H1 (cell line): ENCODE data around the gene IRF5. TPM values are rescaled to one million over a fixed set of nuclear protein-coding genes. Genes with fewer than 3 reads are reported as not detected.

ENCODE experiments used
- CTCF ChIA-PET: fragments of 300-600 bp; sonication (Branson Sonifier 250); formaldehyde crosslinking; loops from one replicate; lab custom pipeline; 2021; ENCODE audit not compliant: partially characterized antibody; lab: Charles Lee
- POLR2A ChIA-PET: fragments of 300-600 bp; sonication (Branson Sonifier 250); formaldehyde crosslinking; loops from one replicate; lab custom pipeline; 2021; ENCODE audit warnings: inconsistent platforms; ENCODE audit not compliant: partially characterized antibody; lab: Charles Lee
- DNase-seq, 2 experiments: peaks; one replicate each; pipeline versions ENCODE4 v3.0.0 to v3.0.0-alpha.2; 2010 to 2022; ENCODE audit warnings: low spot score in 2 of 2, low read depth in 1 of 2, mixed read lengths in 1 of 2
- FAIRE-seq: peaks from 2 replicates; lab custom pipeline; 2011; peaks lifted over from hg19 to GRCh38; lab: Jason Lieb, UNC
- H2AFZ ChIP-seq: 2 replicates; pipeline ENCODE4 v1.8.1; 2012; ENCODE audit warnings: low read length, inconsistent platforms
- H2AK5ac ChIP-seq: 2 replicates; pipeline ENCODE4 v1.6.1; 2013; ENCODE audit warnings: low read depth, low read length
- H2BK120ac ChIP-seq: replicated peaks from 2 replicates; pipeline ENCODE3; 2013; ENCODE audit warnings: low read depth, low read length, inconsistent platforms
- H2BK12ac ChIP-seq: 2 replicates; pipeline ENCODE4 v1.6.1; 2013; ENCODE audit warnings: low read depth, low read length
- H2BK15ac ChIP-seq: 2 replicates; pipeline ENCODE4 v1.6.1; 2013; ENCODE audit warnings: low read length
- H2BK20ac ChIP-seq: 2 replicates; pipeline ENCODE4 v1.6.1; 2013; ENCODE audit warnings: low read length
- H2BK5ac ChIP-seq: 2 replicates; pipeline ENCODE4 v1.6.1; 2013; ENCODE audit warnings: low read depth, low read length
- H3K14ac ChIP-seq: 2 replicates; pipeline ENCODE4 v1.6.1; 2013; ENCODE audit warnings: inconsistent platforms; ENCODE audit not compliant: insufficient read length
- H3K18ac ChIP-seq: 2 replicates; pipeline ENCODE4 v1.6.1; 2013; ENCODE audit warnings: low read length; ENCODE audit errors: extremely low read depth
- H3K23ac ChIP-seq: 2 replicates; pipeline ENCODE4 v1.6.1; 2013; ENCODE audit warnings: inconsistent platforms; ENCODE audit not compliant: insufficient read length
- H3K23me2 ChIP-seq: 2 replicates; pipeline ENCODE4 v1.6.1; 2013; ENCODE audit warnings: low read depth, low read length
- H3K27ac ChIP-seq: 2 replicates; pipeline ENCODE4 v1.6.1; 2011; ENCODE audit warnings: low read depth, low read length, inconsistent platforms
- H3K27me3 ChIP-seq, 4 experiments: replicated peaks in 1 of 4; 1 replicate in 1 of 4; 2 replicates in 3 of 4; pipeline versions ENCODE4 v1.6.1 to v1.8.1; 2011 to 2013; ENCODE audit warnings: low read length in 3 of 4, mild to moderate bottlenecking in 3 of 4, inconsistent platforms in 2 of 4, mixed read lengths in 2 of 4, moderate library complexity in 1 of 4; ENCODE audit not compliant: control insufficient read depth in 3 of 4, insufficient read depth in 3 of 4; ENCODE audit errors: extremely low read depth in 1 of 4
- H3K36me3 ChIP-seq, 4 experiments: 2 replicates each; pipeline versions ENCODE4 v1.6.1 to v1.8.1; 2011 to 2013; ENCODE audit warnings: mild to moderate bottlenecking in 4 of 4, low read length in 3 of 4, moderate library complexity in 2 of 4, control low read depth in 1 of 4, inconsistent platforms in 1 of 4; ENCODE audit not compliant: insufficient read depth in 4 of 4, control insufficient read depth in 2 of 4
- H3K4ac ChIP-seq: replicated peaks from 2 replicates; pipeline ENCODE3; 2013; ENCODE audit warnings: low read length, low read depth, mixed read lengths, inconsistent platforms; ENCODE audit not compliant: insufficient read length
- H3K4me1 ChIP-seq, 4 experiments: replicated peaks in 1 of 4; 1 replicate in 1 of 4; 2 replicates in 3 of 4; pipeline versions ENCODE4 v1.6.1 to v1.8.1; 2011 to 2013; ENCODE audit warnings: low read length in 3 of 4, inconsistent platforms in 2 of 4, mixed read lengths in 1 of 4; ENCODE audit not compliant: insufficient read depth in 4 of 4, control insufficient read depth in 3 of 4
- H3K4me2 ChIP-seq, 2 experiments: 2 replicates each; pipeline versions ENCODE4 v1.6.1 to v1.8.1; 2011 to 2013; ENCODE audit warnings: low read depth in 2 of 2, low read length in 2 of 2, control low read depth in 1 of 2, inconsistent platforms in 1 of 2, mild to moderate bottlenecking in 1 of 2; ENCODE audit not compliant: insufficient read depth in 1 of 2
- H3K4me3 ChIP-seq, 4 experiments: fragments of 200-600, 300-600 bp in 1 of 4; sonication (generic), shearing (Covaris generic), sonication (Bioruptor Twin) in 1 of 4; 2 replicates each; pipeline versions ENCODE4 v1.5.1 to v1.8.1; 2011 to 2016; ENCODE audit warnings: low read length in 4 of 4, low read depth in 3 of 4, control low read depth in 2 of 4, inconsistent platforms in 2 of 4, mild to moderate bottlenecking in 2 of 4, mixed read lengths in 1 of 4, moderate library complexity in 1 of 4; ENCODE audit not compliant: insufficient read depth in 2 of 4; ENCODE audit errors: extremely low read depth in 1 of 4
- H3K56ac ChIP-seq: replicated peaks from 2 replicates; pipeline ENCODE3; 2013; ENCODE audit warnings: low read depth, mild to moderate bottlenecking, mixed read lengths, low read length, inconsistent platforms; ENCODE audit not compliant: insufficient read length
- H3K79me1 ChIP-seq: 2 replicates; pipeline ENCODE4 v1.6.1; 2013; ENCODE audit warnings: low read depth, low read length, control low read depth
- H3K79me2 ChIP-seq, 2 experiments: 2 replicates each; pipeline versions ENCODE4 v1.6.1 to v1.8.1; 2012 to 2013; ENCODE audit warnings: low read length in 2 of 2, mild to moderate bottlenecking in 2 of 2, inconsistent platforms in 1 of 2; ENCODE audit not compliant: insufficient read depth in 2 of 2, control insufficient read depth in 1 of 2
- H3K9ac ChIP-seq, 4 experiments: replicated peaks in 1 of 4; 1 replicate in 1 of 4; 2 replicates in 3 of 4; pipeline versions ENCODE4 v1.6.1 to v1.8.1; 2011 to 2013; ENCODE audit warnings: low read depth in 3 of 4, low read length in 3 of 4, control low read depth in 2 of 4, mild to moderate bottlenecking in 2 of 4, moderate library complexity in 2 of 4, inconsistent platforms in 1 of 4; ENCODE audit errors: extremely low read depth in 1 of 4
- H3K9me3 ChIP-seq, 2 experiments: 2 replicates each; pipeline versions ENCODE4 v1.6.1 to v1.8.1; 2012 to 2013; ENCODE audit warnings: mild to moderate bottlenecking in 2 of 2, moderate library complexity in 2 of 2, control low read depth in 1 of 2, inconsistent platforms in 1 of 2, low read depth in 1 of 2, low read length in 1 of 2, mixed read lengths in 1 of 2; ENCODE audit not compliant: insufficient read depth in 2 of 2
- H4K20me1 ChIP-seq, 2 experiments: replicated peaks in 1 of 2; 2 replicates each; pipeline versions ENCODE3 to v1.8.1; 2011 to 2013; ENCODE audit warnings: inconsistent platforms in 2 of 2, low read length in 2 of 2, mild to moderate bottlenecking in 1 of 2; ENCODE audit not compliant: insufficient read depth in 2 of 2, control insufficient read depth in 1 of 2
- H4K5ac ChIP-seq: 2 replicates; pipeline ENCODE4 v1.6.1; 2013; ENCODE audit warnings: low read length, low read depth, mixed read lengths, inconsistent platforms; ENCODE audit not compliant: insufficient read length
- H4K8ac ChIP-seq: 2 replicates; pipeline ENCODE4 v1.8.0; 2013; ENCODE audit warnings: mild to moderate bottlenecking, moderate library complexity, low read length, inconsistent platforms; ENCODE audit not compliant: insufficient read depth; ENCODE audit errors: extremely low read depth
- H4K91ac ChIP-seq: replicated peaks from 2 replicates; pipeline ENCODE3; 2013; ENCODE audit warnings: low read length, mixed read lengths, inconsistent platforms; ENCODE audit not compliant: insufficient read length
- CTBP2 ChIP-seq: IDR thresholded peaks from 2 replicates; pipeline ENCODE4 v1.7.0; 2011; ENCODE audit warnings: borderline replicate concordance, mild to moderate bottlenecking, moderate library complexity, mixed read lengths, low read length; ENCODE audit not compliant: insufficient read depth, insufficient read length
- FOSL1 ChIP-seq: IDR thresholded peaks from 2 replicates; pipeline ENCODE4 v1.6.1; 2011; ENCODE audit warnings: mild to moderate bottlenecking, low read depth, low read length, moderate library complexity; ENCODE audit not compliant: insufficient read depth
- MAFK ChIP-seq: IDR thresholded peaks from 2 replicates; pipeline ENCODE4 v1.6.1; 2012; ENCODE audit warnings: low read depth, mild to moderate bottlenecking, improper control_type of control experiment, low read length
- RBBP5 ChIP-seq: IDR thresholded peaks from 2 replicates; pipeline ENCODE4 v1.7.1; 2012; ENCODE audit warnings: low read depth, mild to moderate bottlenecking, inconsistent platforms, low read length, moderate library complexity, borderline replicate concordance
- TBP ChIP-seq: IDR thresholded peaks from 2 replicates; pipeline ENCODE4 v1.6.1; 2011; ENCODE audit warnings: low read depth, low read length, improper control_type of control experiment
- WGBS, 2 experiments: shearing (Covaris generic) in 1 of 2; methylation state at CpG; one replicate each; pipeline versions ENCODE4 v1.1.6 to v1.1.7; 2013 to 2015; ENCODE audit warnings: low lambda C conversion rate in 2 of 2, mixed read lengths in 2 of 2, inconsistent platforms in 1 of 2, low coverage in 1 of 2, missing lambda C conversion rate in 1 of 2; ENCODE audit not compliant: insufficient replicate concordance in 2 of 2, insufficient coverage in 1 of 2, insufficient read length in 1 of 2; ENCODE audit errors: extremely low coverage in 1 of 2, missing lambda C conversion rate in 1 of 2; 5-methylcytosine and 5-hydroxymethylcytosine counted together
- polyA plus RNA-seq, 7 experiments: library from polyadenylated mRNA; depleted of rRNA in 3 of 7; stranded (reverse) in 5 of 7; unstranded in 2 of 7; fragments of >200 nt in 5 of 7; fragments of 200-250 nt in 2 of 7; gene quantifications; 1 replicate in 5 of 7; 2 replicates in 1 of 7; 4 replicates in 1 of 7; pipeline versions ENCODE4 v1.2.1 to v1.2.3, GENCODE V29; 2011 to 2013; ENCODE audit warnings: missing spikeins in 2 of 7, mixed read lengths in 2 of 7
- total RNA-seq: library from RNA; stranded (reverse); fragmentation: NEBNext Ultra II Directional; extraction: Animal tissue kit (Norgen Biotek cat#: 25700); gene quantifications from 2 replicates; pipeline ENCODE4 v1.2.1, GENCODE V29; 2021
- TF ChIP-seq, protein P1 (sequence below): IDR thresholded peaks from 2 replicates; pipeline ENCODE4 v1.6.1; 2012; ENCODE audit warnings: inconsistent platforms
- TF ChIP-seq, protein P2 (sequence below): IDR thresholded peaks from 2 replicates; pipeline ENCODE4 v1.6.1; 2012; ENCODE audit warnings: inconsistent platforms
- TF ChIP-seq, protein P3 (sequence below): IDR thresholded peaks from 2 replicates; pipeline ENCODE4 v1.6.1; 2012; ENCODE audit warnings: low read length, inconsistent platforms

The IRF5 gene
- total and polyA plus RNA-seq, 2 of the 8 experiments (the other 6 are each of a cell fraction or from before 2014, with no cell fraction given), result 0.28 to 1.1 TPM

DNA sequence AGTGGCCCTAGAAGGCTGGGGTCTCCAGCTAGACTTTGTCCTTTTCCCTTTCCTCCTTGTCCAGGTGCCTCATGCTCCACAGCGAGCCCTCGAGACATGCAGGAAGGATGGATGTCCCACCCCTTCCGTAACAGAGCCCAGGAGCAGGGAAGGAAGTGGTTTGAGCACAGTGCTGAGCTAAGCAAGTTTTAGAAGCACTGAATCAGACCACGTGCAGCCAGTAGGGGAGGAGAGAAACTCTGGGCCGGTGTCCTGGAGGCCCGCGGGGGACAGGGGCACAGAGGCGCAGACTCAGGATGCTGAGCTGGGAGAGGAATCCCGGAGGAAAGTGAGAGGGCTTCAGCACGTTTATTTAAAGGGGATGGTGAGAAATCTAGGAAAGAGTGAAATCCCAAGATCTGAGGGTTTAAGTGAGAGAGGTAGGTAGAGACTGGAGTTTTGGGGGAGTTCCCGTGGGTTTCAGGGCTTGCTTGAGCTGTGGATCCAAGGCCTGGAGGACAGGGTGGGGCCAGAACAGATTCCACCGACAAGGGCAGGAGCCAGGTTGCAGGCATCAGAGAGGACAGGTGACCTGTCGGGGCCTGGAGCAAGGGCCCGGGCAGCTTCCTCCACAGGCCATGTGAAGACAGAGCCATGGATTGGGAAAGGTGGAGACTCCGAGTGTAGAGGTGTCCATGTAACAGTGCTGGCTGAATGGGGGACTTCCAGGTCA is 4.4 kb upstream of the IRF5 start:
- Histone ChIP-seq H3K4me2 (no peak overlapping the region), H3K4me1 (peaks cover 0 to 3% (median under 1%) of the 10 kb centered on the region in 4 experiments; a peak in 2 of 7 replicates), H3K23ac (no peak overlapping the region), H4K20me1 (no peaks in the 10 kb centered on the region), H3K27me3 (peaks cover 15 to 34% (median 22%) of the 10 kb centered on the region in 4 experiments), H4K8ac (peak overlapping the region; percentile 21; the same call in 1 of the 2 replicates), H3K18ac (no peak overlapping the region), H3K23me2 (peaks cover 9% of the 10 kb centered on the region; the same call in 1 of the 2 replicates), H2BK120ac (no peak overlapping the region), H3K56ac (no peak overlapping the region), H3K4ac (no peak overlapping the region), H3K14ac (no peak overlapping the region), H3K79me2 (no peaks in the 10 kb centered on the region), H2BK20ac (no peak overlapping the region), H3K36me3 (no peaks in the 10 kb centered on the region), H2AK5ac (no peak overlapping the region), H4K5ac (no peak overlapping the region), H2BK5ac (no peak overlapping the region), H3K27ac (no peak overlapping the region), H2BK15ac (0 out of 2 replicates have a peak overlapping the region, but pooled peaks have one; percentile 49), H2BK12ac (no peak overlapping the region), H3K79me1 (no peaks in the 10 kb centered on the region), H2AFZ (no peak overlapping the region), H3K9me3 (peaks cover 2% of the 10 kb centered on the region in 2 experiments; a peak in 2 of 4 replicates), H3K9ac (no peak overlapping the region), H4K91ac (no peak overlapping the region), H3K4me3 (no peak overlapping the region)
- DNase-seq (no peak), FAIRE-seq (no peak)
- 83% methylated on average over 15 of the region's 15 CpGs; no CpG with 5 or more reads in 1 of the 2 experiments for WGBS, 2 experiments
- CTCF ChIA-PET, result interaction anchor here (0.6 to 2.5 kb wide), 7 partner anchors 11 to 158 kb away, joined by 3 to 16 read pairs (median 4); no protein-coding TSS in a partner anchor
- POLR2A ChIA-PET, result interaction anchor here (0.9 to 1.9 kb wide), 3 partner anchors 11 to 18 kb away, joined by 3 to 8 read pairs (median 3); no protein-coding TSS in a partner anchor
- TF ChIP-seq RBBP5 (no peak), FOSL1 (no peak), MAFK (peak; percentile 91), CTBP2 (no peak), TBP (no peak)
- TF ChIP-seq, protein P1, sequence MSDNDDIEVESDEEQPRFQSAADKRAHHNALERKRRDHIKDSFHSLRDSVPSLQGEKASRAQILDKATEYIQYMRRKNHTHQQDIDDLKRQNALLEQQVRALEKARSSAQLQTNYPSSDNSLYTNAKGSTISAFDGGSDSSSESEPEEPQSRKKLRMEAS, result peak; percentile 51; the same call in 1 of the 2 replicates
- TF ChIP-seq, protein P2, sequence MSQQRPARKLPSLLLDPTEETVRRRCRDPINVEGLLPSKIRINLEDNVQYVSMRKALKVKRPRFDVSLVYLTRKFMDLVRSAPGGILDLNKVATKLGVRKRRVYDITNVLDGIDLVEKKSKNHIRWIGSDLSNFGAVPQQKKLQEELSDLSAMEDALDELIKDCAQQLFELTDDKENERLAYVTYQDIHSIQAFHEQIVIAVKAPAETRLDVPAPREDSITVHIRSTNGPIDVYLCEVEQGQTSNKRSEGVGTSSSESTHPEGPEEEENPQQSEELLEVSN, result peak; percentile 20; the same call in 1 of the 2 replicates
- TF ChIP-seq, protein P3, sequence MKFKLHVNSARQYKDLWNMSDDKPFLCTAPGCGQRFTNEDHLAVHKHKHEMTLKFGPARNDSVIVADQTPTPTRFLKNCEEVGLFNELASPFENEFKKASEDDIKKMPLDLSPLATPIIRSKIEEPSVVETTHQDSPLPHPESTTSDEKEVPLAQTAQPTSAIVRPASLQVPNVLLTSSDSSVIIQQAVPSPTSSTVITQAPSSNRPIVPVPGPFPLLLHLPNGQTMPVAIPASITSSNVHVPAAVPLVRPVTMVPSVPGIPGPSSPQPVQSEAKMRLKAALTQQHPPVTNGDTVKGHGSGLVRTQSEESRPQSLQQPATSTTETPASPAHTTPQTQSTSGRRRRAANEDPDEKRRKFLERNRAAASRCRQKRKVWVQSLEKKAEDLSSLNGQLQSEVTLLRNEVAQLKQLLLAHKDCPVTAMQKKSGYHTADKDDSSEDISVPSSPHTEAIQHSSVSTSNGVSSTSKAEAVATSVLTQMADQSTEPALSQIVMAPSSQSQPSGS, result no peak
